NCI-H146 (cell line): ENCODE data around the gene KIAA1328.
"Not testable (repeated sequence)": the region's sequence is repeated elsewhere in the genome, so short reads cannot be mapped to it uniquely, and the experiment has no call there.

ENCODE experiments used
- DNase-seq: peaks from one replicate; lab custom pipeline; 2025; lab: John Stamatoyannopoulos, UW

The KIAA1328 gene

GRCh38 chr18:36825526-36825925, 3.4 kb upstream of the KIAA1328 start:
- no peak for DNase-seq

DNA sequence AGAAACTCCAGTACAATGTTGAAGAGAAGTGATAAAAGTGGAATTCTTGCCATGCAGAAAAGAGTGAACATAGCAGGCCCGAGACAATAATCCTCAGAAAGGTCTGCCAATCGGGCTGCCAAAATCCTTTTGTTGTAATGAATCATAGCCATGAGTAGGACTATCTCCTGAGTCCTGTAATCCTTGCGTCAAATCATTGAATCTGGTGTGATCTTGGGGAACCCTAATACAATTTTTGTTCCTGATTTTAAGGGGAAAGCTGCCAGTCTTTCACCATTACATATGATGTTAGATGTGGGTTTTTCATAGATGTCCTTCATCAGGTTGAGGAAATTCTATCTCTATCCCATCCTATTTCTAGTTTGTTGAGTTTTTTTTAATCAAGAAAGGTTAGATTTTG, 2.4 kb upstream of the KIAA1328 start:
- DNase-seq, result no peak

DNA sequence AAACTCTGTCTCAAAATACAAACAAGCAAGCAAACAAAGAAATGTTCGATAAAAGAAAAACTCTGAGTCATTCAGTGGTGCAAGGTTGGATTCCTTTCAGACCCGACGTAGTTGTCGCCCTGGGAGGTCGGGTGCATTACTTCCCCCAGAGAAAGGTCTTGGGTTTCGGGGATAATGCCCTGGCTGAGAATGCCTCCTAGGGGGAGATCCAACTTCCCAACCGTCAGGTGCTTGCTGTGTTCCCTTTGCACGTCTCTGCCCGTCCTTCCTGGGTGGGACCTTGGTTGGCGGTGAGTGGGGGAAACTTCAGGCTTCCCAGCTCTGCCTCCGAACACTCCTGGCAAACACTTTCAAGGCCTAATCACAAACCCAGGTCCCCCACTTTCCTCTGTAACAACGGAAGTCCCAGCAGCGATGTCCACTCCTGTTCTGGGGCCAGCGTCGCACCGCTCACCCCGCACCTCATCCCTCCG, 734 bp upstream of the KIAA1328 start:
- no peak for DNase-seq

DNA sequence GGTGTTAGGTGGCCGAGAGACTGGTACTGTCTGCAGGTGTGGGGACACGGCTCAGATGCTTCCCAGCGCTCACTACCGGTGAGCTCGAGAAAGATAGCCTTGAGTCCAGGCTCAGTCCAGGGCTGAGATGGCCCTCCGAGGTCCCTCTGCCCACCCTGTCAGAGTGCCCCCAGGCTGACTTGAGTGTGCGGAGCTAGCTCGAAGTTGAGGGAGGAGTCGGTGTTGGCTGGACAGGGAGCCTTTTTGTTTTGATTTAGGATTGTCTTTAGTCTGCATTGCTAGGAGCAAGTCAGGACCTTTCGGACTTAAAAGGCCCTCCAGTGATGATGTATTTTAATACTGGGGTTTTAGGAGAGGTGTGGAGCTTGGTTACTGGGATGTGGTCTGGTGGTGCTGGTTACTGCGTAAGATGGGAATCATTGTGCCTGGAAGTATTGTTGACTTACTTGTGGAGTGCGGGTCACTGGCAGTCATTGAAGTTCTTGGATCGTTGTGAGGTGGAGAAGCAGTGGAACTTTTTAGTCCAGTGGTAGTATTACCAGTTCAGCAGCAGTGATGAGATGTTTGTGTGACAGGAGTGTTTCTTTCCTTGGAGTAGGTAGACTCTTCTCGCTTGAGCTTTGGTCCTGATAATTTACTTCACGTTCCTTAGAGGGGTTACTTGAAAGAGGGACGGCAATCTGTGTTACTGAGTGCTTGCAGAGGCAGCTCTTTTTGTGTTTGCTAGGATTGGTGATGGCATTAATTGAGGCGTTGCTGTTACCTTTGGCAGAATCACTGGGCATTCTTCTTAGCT, 633 bp downstream of the KIAA1328 start:
- peak; percentile 59 for DNase-seq

DNA sequence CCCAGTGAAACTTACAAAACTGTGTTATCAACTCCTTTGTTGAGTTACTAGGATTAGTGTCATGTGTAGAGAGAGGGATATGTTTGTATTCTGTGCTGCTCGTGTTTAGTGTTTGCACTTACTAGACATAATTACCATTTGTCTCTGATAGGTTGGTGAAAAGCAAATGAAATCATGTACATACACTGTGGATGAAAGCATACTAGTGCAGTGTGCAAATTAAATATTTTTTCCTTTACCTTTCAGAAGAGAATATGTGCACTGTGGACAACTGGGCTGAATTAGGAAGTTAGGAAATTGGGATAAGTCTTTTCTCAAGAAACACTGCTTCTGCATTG, 1.2 kb downstream of the KIAA1328 start:
- peak; percentile 53 for DNase-seq

- DNase-seq, result no peak
Measured at GRCh38 chr18:36831139-36831538, 2.2 kb downstream of the KIAA1328 start.

GRCh38 chr18:36833120-36833519, 4.2 kb downstream of the KIAA1328 start:
- no peak for DNase-seq

GRCh38 chr18:36835927-36836326, 7.0 kb downstream of the KIAA1328 start:
- DNase-seq, result no peak

DNA sequence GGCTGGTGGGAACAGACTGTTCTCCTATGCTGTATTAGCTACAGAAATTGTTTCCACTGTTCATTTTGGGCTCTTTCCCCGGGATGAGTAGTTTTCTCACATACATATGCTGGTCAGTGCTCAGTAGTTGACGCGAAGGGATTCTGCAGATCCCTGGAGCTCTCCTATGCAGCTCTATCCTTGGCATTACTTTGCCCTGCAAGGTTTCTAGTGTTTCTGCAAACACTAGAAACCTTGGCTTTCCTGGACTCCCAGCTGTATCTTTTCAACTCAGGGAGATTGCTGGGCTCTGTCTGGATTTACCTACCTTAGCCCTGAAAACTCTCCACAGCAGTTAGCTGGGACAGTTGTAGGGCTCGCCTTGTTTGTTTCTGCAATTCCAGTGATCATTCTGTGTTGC, 10.9 kb downstream of the KIAA1328 start:
- no peak for DNase-seq

- no peak for DNase-seq
Measured at GRCh38 chr18:36843199-36843598, 14.3 kb downstream of the KIAA1328 start.

- DNase-seq, result no peak
Measured at GRCh38 chr18:36843784-36844183, 14.9 kb downstream of the KIAA1328 start.

DNA sequence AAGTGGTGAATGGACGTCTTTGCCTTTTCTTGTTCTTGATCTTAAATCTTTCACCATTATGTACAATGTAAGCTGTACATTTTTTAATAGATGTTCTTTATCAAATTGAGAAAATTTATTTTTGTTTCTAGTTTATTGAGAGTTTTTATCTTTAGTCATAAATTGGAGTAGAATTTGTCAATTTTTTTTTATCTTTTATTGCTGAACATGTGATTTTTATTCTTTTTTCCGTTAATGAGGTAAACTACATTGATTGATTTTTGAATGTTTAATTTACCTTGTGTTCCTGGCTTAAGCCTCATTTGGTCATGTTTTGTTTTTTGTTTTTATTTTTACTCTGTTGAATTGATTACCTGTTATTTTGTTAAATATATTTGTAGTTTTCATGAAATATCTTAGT, 19.7 kb downstream of the KIAA1328 start:
- DNase-seq, result no peak

- DNase-seq, result no peak
Measured at GRCh38 chr18:36849288-36850006, 20.5 kb downstream of the KIAA1328 start.

GRCh38 chr18:36850527-36851201, 21.7 kb downstream of the KIAA1328 start:
- DNase-seq, result no peak

GRCh38 chr18:36851202-36851590, 22.3 kb downstream of the KIAA1328 start:
- no peak for DNase-seq

DNA sequence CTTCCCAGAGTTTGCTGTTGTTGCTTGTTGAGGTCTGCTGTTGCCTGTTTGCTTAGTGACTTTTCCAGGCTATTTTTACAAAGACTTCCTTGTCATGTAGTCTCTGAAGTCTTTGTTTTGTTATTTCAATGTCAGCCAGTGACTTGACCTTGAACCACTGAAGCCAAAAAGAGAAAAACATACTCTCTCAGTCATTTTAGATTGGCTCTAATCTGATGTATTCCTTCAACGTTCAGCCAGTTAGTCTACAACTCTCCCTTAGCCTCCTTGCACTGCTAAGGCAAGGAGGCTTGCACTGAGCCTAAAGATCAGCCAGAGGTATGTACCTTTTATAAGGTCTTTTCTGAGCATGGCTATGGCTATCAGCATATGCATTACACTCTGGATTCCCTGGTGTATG, 27.9 kb downstream of the KIAA1328 start:
- no peak for DNase-seq

DNA sequence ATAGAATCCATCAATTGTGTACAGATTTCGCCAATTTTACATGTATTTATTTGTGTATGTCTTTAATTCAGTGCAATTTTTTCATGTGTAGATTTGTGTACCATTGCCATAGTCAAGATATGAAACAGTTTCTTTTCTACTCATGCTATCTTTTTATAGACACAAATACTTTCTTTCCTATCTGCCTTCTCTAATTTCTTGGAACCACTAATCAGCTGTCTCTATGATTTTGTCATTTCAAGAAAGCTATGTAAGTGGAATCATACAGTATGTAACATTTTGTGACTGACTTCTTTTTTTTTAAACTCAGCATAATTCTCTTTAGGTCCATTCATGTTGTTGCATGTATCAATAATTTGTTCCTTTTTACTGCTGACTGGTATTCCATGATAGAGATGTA, 33.3 kb downstream of the KIAA1328 start:
- no peak for DNase-seq

DNA sequence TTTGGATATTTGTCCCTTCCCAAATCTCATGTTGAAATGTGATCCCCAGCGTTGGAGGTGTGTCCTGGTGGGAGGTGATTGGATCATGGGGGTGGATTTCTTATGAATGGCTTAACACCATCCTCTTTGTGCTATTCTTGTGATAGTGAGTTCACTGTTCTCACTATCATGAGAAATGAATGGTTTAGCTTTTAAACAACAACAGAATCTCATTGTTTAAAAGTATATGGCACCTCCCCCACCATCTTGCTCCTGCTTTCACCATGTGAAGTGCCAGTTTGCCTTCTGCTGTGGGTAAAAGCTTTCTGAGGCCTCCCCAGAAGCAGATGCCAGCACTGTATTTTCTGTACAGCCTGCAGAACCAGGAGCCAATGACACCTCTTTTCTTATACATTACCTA, 38.1 kb downstream of the KIAA1328 start:
- DNase-seq, result no peak

GRCh38 chr18:36871801-36872200, 42.9 kb downstream of the KIAA1328 start:
- no peak for DNase-seq

DNA sequence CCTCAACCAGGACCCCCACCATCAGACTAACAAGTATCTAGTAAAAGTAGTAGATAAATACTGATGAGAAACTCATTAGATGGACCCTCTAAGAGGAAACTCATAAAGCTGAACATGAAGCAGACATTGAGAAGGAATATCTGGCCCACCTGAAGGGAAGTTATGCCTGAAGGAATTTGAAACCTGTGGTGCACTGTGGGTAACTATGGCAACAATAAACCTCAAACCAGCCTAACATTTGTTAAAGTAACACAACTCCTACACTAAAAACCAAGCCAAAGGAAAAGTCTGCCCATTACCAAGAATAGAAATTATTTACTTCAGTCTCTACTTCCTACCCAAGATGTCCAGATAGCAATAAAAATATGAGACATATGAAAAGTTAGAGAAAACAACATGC, 43.4 kb downstream of the KIAA1328 start:
- no peak for DNase-seq

DNA sequence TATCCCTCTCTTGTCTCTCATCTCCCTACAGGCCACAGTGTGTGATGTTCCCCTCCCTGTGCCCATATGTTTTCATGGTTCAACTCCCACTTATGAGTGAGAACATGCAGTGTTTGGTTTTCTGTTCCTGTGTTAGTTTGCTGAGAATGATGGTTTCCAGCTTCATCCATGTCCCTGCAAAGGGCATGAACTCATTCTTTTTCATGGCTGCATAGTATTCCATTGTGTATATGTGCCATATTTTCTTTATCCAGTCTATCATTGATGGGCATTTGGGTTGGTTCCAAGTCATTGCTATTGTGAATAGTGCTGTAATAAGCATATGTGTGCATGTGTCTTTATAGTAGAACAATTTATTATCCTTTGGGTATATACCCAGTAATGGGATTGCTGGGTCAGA, 44.9 kb downstream of the KIAA1328 start:
- DNase-seq, result not testable (repeated sequence)

GRCh38 chr18:36879796-36880195, 50.9 kb downstream of the KIAA1328 start:
- not testable (repeated sequence) for DNase-seq

- no peak for DNase-seq
Measured at GRCh38 chr18:36885981-36886380, 57.1 kb downstream of the KIAA1328 start.
